HG02623 (cell line): ENCODE data around the gene PLK3.
A peak's percentile ranks its signal among the peaks of the same experiment; 100 is the strongest.
"Not testable (repeated sequence)": the region's sequence is repeated elsewhere in the genome, so short reads cannot be mapped to it uniquely, and the experiment has no call there.

Source experiments
- ATAC-seq: cut with Tn5 transposase; IDR thresholded peaks from one replicate; pipeline ENCODE4 v1.9.1; 2021; ENCODE audit warnings: moderate library complexity; ENCODE audit not compliant: unreplicated experiment

PLK3 gene

DNA sequence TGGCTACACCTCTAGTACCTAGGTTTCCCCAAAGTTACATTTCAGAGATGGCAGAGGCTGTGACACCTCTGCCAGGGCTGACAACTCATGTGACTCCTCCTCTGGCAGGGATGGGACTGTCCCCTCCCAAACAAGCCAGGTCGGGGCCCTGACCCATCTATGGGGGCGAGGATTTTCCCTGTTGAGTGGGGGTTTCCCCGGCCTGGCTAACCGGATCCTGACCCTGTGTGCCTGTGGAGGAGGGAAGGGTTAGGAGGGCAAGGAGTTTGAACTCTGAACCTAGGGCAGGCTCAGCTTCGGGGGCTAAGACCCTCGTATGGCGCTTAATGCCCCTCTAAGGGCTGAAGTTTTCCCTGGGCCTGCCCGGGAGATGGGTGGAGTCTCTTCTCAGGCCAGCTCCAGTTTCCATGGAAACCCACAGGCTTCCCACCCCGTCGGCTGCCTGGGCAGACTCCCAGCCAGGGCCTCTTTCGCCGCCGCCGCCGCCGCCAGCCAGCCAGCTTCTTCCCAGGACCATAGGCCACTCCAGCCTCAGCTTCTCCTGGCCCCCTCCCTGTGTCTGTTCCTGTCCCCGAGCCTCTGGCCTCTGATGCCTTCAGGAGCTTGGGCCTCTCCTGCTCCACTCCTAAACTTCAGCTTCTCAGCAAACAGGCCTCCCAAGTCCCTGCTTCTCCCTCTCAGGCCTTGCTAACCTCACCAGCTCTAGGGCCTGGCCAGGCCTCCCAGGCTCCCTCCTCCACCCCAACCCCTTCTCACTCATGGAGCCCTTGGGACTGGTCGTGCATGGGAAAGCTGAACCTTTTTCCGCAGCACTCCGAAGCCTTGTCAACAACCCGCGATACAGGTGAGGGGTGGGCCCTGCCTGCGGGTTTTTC lies 8.1 kb downstream of the PLK3 start, which contains the start of gene BTBD19:
BTBD19 (plus strand) TSS at position 461 of the 875 bp plus-strand sequence; CDS start at position 759, 298 bp downstream.
- ATAC-seq, result no peak

DNA sequence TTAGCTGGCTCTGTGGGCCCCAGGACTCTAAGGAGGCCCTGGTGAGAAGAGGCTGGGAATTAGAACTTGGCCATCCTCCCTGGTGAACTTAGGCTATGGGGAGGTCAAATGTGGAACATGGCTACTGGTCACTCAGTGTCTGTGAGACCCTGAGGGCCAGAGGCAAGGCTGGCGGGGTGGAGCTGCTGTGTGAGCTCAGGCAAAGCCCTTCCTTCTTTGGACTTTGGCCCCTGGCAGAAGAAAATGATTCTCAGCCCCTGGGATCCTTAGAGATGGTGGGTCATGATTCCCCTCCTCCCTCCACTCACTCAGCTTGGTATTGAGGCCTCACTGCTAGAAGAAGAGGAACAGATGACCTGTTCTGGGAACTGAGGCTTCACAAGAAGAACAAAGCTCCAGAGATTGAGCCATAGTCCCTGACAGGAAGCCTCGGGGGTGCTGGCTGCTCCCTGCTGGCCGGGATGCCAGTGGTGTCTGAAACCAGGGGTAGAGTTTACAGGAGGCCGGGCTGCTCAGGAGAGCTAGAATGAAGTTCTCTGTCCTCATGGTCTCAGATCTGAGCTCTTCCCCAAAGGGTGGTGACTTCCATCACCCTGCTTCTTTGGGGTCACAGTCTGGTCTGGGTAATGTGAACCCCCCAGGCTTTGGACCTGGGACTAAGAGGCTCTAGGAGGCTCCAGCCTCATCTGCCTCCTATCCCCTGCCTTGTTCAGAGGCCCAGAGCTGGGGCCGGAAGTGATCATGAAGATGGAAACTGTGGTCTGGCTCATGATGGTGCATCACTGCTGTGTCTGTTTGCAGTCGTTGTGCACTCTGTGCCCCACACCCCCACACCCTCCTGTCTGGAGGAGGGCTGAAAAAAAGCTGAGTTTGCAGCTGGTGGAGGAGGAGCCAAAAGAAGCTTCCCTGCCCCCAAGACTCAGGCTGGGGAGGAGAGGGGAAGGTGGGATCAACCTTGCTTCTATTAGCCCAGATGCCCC lies 9.1 kb downstream of the PLK3 start:
- ATAC-seq, result peak; percentile 41

DNA sequence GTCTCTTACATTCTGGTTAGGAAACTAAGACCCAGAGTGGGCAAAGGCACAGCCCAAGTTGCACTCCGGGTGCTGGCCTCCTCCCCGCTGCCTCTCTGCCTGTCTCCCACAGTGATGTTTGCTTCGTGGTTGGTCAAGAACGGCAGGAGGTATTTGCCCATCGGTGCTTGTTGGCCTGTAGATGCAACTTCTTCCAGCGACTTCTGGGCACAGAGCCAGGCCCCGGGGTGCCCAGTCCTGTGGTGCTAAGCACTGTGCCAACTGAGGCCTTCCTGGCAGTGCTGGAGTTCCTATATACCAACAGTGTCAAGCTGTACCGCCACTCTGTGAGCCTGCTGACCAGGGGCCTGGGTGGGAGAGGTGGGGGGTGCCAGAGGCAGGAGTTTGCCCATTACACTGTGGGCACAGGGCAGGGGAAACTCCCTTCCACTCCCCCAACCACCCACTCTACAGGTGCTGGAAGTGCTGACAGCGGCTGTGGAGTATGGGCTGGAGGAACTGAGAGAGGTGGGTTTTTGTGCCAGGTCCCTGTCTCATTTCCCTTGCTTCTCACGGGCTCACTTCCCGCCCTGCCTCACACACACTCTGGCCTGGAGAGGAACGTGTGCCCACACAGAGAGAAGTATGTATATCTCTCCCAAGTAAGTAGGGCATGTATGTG lies 10.1 kb downstream of the PLK3 start:
- no peak for ATAC-seq

- not testable (repeated sequence) for ATAC-seq
These were observed 10.6 kb downstream of the PLK3 start for GRCh38 chr1:44810762-44811105.

DNA sequence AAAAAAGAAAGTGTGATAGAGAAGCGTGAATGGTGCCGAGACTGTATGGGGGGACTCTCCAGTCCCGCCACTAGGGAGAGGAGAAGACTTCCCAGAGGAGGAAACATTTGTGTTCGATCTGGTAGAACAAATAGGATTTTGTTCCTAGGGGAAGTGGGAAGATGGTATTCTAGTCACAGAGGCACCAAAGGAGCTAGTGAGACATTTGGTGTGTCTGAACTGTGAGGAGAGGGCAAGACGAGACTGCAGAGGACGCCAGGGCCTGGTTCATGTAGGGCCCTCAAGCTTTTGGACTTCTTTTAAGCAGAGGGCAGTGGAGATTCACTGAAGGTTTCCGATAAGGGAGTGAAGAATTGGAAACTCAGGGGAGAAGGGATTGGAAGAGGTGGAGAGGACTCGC lies 11.1 kb downstream of the PLK3 start:
- no peak for ATAC-seq

DNA sequence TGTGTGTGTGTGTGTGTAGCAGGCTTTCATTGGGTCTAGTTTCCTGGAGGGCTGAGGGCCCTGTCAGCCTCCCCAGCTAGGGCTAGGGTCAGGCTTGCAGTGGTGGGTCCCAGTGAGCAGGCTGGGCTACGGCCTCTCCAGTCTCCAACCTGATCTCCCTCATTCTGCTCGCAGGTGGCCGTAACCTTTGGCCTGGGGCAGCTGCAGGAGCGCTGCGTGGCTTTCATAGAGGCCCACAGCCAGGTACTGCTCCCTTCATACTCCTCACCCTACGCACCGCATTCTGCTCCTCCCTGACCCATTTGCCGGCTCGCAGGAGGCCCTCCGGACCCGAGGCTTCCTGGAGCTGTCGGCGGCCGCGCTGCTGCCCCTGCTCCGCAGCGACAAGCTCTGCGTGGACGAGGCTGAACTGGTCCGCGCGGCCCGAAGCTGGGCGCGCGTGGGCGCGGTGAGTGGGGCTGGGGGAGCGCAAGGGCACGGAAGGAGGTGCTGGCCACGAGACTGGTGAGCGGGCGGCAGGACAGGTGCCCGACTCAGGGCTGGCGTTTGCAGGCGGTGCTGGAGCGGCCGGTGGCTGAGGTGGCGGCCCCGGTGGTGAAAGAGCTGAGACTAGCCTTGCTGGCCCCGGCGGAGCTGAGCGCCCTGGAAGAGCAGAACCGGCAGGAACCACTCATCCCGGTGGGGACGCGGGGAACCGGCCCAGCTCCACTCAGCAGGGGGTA lies 12.8 kb downstream of the PLK3 start:
- ATAC-seq, result no peak

GRCh38 chr1:44815926-44816325 lies 15.7 kb downstream of the PLK3 start:
- not testable (repeated sequence) for ATAC-seq

- no peak for ATAC-seq
These were observed 17.1 kb downstream of the PLK3 start for GRCh38 chr1:44817307-44817706.

DNA sequence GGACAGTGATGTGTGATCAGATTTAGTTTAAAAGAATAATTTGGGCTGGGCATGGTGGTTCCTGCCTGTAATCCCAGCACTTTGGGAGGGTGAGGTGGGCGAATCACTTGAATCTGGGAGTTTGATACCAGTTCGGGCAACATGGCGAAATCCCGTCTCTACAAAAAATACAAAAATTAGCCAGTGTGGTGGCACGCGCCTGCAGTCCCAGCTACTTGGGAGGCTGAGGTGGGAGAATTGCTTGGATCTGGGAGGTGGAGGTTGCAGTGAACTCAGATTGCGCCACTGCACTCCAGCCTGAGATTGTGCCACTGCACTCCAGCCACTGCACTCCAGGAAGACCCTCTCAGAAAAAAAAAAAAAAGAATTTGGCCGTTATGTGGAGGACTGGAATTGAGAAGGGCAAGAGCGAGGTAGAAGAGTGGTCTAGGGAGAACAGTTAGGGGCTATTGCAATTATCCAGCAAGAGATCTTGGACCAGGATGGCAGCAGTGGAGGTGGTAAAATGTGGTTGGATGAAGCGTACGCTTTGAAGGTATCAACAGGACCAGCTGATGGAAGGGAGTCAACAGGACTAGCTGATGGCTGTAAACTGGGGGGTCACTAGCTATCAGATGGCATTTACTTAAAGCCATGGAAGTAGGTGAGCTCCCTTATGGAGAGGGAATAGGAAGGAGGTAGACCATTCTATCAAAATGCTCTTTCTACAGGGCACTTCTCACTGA lies 17.8 kb downstream of the PLK3 start:
- ATAC-seq, result no peak

DNA sequence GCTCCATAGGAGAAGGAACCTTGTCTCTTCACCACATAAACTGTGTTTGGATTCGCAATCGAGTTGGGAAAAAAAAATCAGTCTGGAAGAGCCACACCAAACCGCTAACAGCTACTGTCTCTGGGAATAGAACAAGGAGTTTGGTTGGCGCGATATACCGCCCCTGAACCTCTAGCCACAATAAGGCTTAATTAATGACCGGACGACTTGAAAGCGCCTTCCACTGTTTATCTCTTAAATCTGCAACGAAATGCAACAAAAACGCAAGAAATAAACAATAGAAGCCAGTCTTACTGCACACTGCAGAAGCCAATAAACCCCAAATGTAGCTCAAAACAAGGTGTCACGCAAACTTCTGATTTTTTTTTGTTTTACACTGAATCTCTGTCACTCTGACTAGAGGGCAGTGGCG lies 19.0 kb downstream of the PLK3 start:
- ATAC-seq, result peak; percentile 8

DNA sequence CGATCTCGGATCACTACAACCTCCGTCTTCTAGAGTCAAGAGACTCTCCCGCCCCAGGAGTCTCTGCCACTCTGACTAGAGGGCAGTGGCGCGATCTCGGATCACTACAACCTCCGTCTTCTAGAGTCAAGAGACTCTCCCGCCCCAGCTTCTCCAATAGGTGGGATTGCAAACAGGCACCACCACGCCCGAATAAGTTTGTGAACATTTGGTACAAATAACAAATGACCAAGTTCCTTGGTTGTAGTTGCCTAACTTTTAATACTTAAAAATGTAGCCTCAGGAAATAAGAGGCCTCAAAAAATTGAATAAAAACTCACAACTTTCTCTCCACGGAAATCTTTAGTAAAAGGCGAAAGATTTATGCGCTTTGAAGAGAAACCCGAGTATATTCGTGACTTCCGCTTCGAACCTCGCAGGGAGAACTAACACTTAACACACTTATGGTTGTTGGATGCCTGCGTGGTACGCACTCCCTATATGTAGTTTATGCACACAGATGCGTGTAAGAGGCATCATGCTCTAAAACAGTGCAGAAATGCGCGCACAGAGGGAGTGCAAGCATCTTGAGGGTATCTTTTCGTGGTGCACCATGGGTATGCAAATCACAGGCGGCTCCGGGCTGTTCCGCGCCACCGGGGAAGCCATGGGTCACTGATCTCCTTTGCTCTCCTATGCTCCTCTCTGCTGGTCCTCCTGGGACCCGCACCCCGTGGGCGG lies 19.6 kb downstream of the PLK3 start:
- ATAC-seq, result peak; percentile 62

- ATAC-seq, result no peak
These were observed 20.4 kb downstream of the PLK3 start for GRCh38 chr1:44820328-44821239.

- no peak for ATAC-seq
These were observed 21.1 kb downstream of the PLK3 start for GRCh38 chr1:44821240-44821715.

GRCh38 chr1:44822131-44822701 lies 22.0 kb downstream of the PLK3 start:
- no peak for ATAC-seq

- no peak for ATAC-seq
These were observed 22.8 kb downstream of the PLK3 start for GRCh38 chr1:44822981-44823451.

DNA sequence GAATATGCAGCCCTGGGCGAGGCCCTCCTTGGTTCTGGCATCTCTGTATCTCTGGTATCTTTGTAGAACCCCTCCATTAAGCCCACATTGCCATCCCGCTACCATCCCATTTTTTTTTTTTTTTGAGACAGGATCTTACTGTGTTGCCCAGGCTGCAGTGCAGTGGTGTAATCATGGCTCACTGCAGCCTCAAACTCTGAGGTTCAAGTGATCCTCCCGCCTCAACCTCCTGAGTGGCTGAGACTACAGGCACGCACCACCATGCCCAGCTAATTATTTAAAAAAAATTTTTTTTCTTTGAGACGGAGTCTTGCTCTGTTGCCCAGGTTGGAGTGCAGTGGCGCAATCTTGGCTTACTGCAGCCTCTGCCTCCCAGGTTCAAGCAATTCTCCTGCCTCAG lies 24.2 kb downstream of the PLK3 start:
- ATAC-seq, result not testable (repeated sequence)

- no peak for ATAC-seq
These were observed 26.4 kb downstream of the PLK3 start for GRCh38 chr1:44826375-44827196.
